ENCODE data around the gene C7orf25.

Gene C7orf25

DNA sequence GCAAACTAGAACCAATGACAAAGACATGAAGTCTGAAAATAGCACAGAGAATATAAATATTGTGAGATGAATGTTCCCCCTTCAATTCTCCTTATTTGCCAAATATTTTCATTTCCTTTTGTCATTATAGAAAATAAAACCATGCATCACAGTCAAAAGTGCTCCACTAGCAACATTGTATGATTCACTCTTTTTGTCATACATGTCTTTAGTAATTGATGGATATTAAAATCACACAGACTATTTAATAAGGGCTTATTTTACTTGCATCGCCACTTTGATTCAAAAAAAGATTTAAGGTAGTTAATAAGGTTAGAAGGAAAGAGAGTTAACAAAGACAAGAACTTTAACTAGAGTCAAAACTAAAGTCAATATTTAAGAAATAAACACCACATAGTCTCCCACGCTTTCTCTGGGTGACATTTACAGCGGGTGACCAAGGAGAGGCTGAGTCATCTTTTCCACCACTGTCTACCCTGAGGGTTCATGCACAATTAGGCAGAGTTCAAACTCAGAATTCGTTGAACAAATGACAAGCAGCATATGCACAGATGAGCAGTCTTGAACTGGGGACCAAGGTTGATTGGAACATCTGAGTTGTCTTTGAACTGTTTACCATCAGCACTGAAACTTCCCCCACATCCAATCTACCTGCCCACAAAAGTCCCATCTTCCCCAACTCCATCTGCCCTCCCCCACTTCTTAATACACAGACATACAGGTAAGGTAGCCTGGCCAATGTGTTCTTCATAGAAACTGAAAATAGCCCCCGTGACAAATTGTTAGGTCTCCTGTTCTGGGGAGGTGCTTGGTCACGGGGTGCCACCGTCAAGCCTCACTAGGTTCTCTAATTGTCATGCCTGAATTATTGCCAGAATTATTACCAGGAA lies 42.5 kb downstream of the C7orf25 start:
- no peaks in the 10 kb centered on the region for H4K20me1 ChIP-seq (ENCODE audit: insufficient read depth, low read length)
- no peak overlapping the region for H2AFZ ChIP-seq (ENCODE audit: low read length)
- H3K9ac ChIP-seq (ENCODE audit: low read length), result no peak overlapping the region
- H3K27me3 ChIP-seq (replicated peaks; ENCODE audit: insufficient read depth, low read length), result no peaks in the 10 kb centered on the region
- no peak overlapping the region for H3K27ac ChIP-seq (ENCODE audit: low read length)
- no peaks in the 10 kb centered on the region for H3K9me3 ChIP-seq (replicated peaks; ENCODE audit: insufficient read depth, low read length)
- no peak for TF ChIP-seq EZH2phosphoT487 (IDR thresholded peaks at IDR 0.05; ENCODE audit: low read length)
- TF ChIP-seq, protein P1, sequence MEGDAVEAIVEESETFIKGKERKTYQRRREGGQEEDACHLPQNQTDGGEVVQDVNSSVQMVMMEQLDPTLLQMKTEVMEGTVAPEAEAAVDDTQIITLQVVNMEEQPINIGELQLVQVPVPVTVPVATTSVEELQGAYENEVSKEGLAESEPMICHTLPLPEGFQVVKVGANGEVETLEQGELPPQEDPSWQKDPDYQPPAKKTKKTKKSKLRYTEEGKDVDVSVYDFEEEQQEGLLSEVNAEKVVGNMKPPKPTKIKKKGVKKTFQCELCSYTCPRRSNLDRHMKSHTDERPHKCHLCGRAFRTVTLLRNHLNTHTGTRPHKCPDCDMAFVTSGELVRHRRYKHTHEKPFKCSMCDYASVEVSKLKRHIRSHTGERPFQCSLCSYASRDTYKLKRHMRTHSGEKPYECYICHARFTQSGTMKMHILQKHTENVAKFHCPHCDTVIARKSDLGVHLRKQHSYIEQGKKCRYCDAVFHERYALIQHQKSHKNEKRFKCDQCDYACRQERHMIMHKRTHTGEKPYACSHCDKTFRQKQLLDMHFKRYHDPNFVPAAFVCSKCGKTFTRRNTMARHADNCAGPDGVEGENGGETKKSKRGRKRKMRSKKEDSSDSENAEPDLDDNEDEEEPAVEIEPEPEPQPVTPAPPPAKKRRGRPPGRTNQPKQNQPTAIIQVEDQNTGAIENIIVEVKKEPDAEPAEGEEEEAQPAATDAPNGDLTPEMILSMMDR (IDR thresholded peaks at IDR 0.05; ENCODE audit: low read length), result no peak
- no peak for TF ChIP-seq EZH2 (optimal IDR thresholded peaks at IDR 0.05; ENCODE audit: low read depth, low read length)
- H3K4me3 ChIP-seq (ENCODE audit: low read length), result no peak overlapping the region
- H3K36me3 ChIP-seq (replicated peaks; ENCODE audit: insufficient read depth, low read length), result no peaks in the 10 kb centered on the region
- no peak overlapping the region for H3K4me2 ChIP-seq (ENCODE audit: low read depth, low read length)
- no peaks in the 10 kb centered on the region for H3K9me2 ChIP-seq (replicated peaks; ENCODE audit: insufficient read depth, low read length)
- H3F3A ChIP-seq (ENCODE audit: insufficient read depth, low read length), result no peaks in the 10 kb centered on the region
- no peaks in the 10 kb centered on the region for H3K4me1 ChIP-seq (ENCODE audit: low read length)
- H3K79me2 ChIP-seq (ENCODE audit: low read length), result no peaks in the 10 kb centered on the region
- DNase-seq, result no peak

DNA sequence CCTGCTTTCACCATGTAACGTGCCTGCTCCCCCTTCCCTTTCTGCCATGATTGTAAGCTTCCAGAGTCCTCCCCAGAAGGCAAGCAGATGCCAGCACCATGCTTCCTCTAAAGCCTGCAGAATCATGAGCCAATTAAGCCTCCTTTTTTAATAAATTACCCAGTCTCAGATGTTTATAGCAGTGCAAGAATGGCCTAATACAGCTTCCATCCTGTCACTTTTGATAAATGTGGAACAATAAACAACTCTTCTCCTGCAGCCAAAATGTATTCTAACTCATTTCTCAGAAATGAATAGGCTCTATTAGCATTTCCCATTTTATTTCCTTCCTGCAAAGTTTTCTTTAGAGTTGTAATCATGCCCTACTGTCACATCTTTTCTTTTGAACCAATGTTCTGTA lies 43.4 kb downstream of the C7orf25 start:
- DNase-seq, result no peak
- Histone ChIP-seq H3K27ac (ENCODE audit: low read length) (no peak overlapping the region), H3K4me2 (ENCODE audit: low read depth, low read length) (no peak overlapping the region), H3F3A (ENCODE audit: insufficient read depth, low read length) (no peaks in the 10 kb centered on the region), H3K27me3 (replicated peaks; ENCODE audit: insufficient read depth, low read length) (no peaks in the 10 kb centered on the region), H3K4me1 (ENCODE audit: low read length) (no peaks in the 10 kb centered on the region), H3K9me2 (replicated peaks; ENCODE audit: insufficient read depth, low read length) (no peaks in the 10 kb centered on the region), H3K9ac (ENCODE audit: low read length) (no peak overlapping the region), H3K36me3 (replicated peaks; ENCODE audit: insufficient read depth, low read length) (no peaks in the 10 kb centered on the region), H3K4me3 (ENCODE audit: low read length) (no peak overlapping the region), H3K9me3 (replicated peaks; ENCODE audit: insufficient read depth, low read length) (no peaks in the 10 kb centered on the region), H2AFZ (ENCODE audit: low read length) (no peak overlapping the region), H4K20me1 (ENCODE audit: insufficient read depth, low read length) (no peaks in the 10 kb centered on the region), H3K79me2 (ENCODE audit: low read length) (no peaks in the 10 kb centered on the region)
- TF ChIP-seq EZH2phosphoT487 (IDR thresholded peaks at IDR 0.05; ENCODE audit: low read length) (no peak), EZH2 (optimal IDR thresholded peaks at IDR 0.05; ENCODE audit: low read depth, low read length) (no peak)
- TF ChIP-seq, protein P1 (IDR thresholded peaks at IDR 0.05; ENCODE audit: low read length), result no peak

All from MM.1S (cell line).